ENCODE results near the gene SPAG6. TPM values are rescaled to one million over a fixed set of nuclear protein-coding genes. Genes with fewer than 3 reads are reported as not detected.
A peak's percentile ranks its signal among the peaks of the same experiment; 100 is the strongest.

Gene SPAG6
- total and polyA plus RNA-seq, 2 of the 8 experiments (the other 6 are each of a cell fraction or from before 2014, with no cell fraction given) = 0.14 TPM; not detected in 1

GRCh38 chr10:22341190-22341925 is 3.9 kb upstream of the SPAG6 start:
- Histone ChIP-seq H3K36me3 (ENCODE audit: control insufficient read depth in 2 of 4, insufficient read depth in 4 of 4, low read length in 3 of 4) (no peaks in the 10 kb centered on the region; a peak in 1 of 8 replicates), H3K56ac (replicated peaks; ENCODE audit: insufficient read length, low read depth, low read length) (no peak overlapping the region), H4K8ac (ENCODE audit: extremely low read depth, insufficient read depth, low read length) (no peak overlapping the region), H3K23ac (ENCODE audit: insufficient read length) (no peak overlapping the region), H3K27me3 (replicated peaks in 1 of 4; ENCODE audit: control insufficient read depth in 3 of 4, extremely low read depth in 1 of 4, insufficient read depth in 3 of 4, low read length in 3 of 4) (peaks cover 64 to 100% (median 90%) of the 10 kb centered on the region in 4 experiments), H3K79me1 (ENCODE audit: low read depth, low read length) (no peaks in the 10 kb centered on the region), H3K79me2 (ENCODE audit: control insufficient read depth in 1 of 2, insufficient read depth in 2 of 2, low read length in 2 of 2) (no peaks in the 10 kb centered on the region), H2BK5ac (ENCODE audit: low read depth, low read length) (no peak overlapping the region), H2BK12ac (ENCODE audit: low read depth, low read length) (no peak overlapping the region), H3K4me1 (replicated peaks in 1 of 4; ENCODE audit: control insufficient read depth in 3 of 4, insufficient read depth in 4 of 4, low read length in 3 of 4) (peaks cover 0 to 7% (median 5%) of the 10 kb centered on the region in 4 experiments; a peak in 4 of 7 replicates), H3K9me3 (ENCODE audit: insufficient read depth in 2 of 2, low read depth in 1 of 2, low read length in 1 of 2) (no peaks in the 10 kb centered on the region; a peak in 1 of 4 replicates), H2AFZ (ENCODE audit: low read length) (no peak overlapping the region), H3K4ac (replicated peaks; ENCODE audit: insufficient read length, low read depth, low read length) (no peak overlapping the region), H2AK5ac (ENCODE audit: low read depth, low read length) (no peak overlapping the region), H2BK20ac (ENCODE audit: low read length) (no peak overlapping the region), H3K23me2 (ENCODE audit: low read depth, low read length) (peaks cover 10% of the 10 kb centered on the region; the same call in 1 of the 2 replicates), H3K4me3 (ENCODE audit: extremely low read depth in 1 of 4, insufficient read depth in 2 of 4, low read depth in 3 of 4, low read length in 4 of 4) (peak overlapping the region; percentile 32 to 64 (median 44); a peak in 7 of 8 replicates), H3K4me2 (ENCODE audit: insufficient read depth in 1 of 2, low read depth in 2 of 2, low read length in 2 of 2) (peak overlapping the region; percentile 65 to 68), H3K27ac (ENCODE audit: low read depth, low read length) (no peak overlapping the region), H3K9ac (replicated peaks in 1 of 4; ENCODE audit: extremely low read depth in 1 of 4, low read depth in 3 of 4, low read length in 3 of 4) (no peak overlapping the region), H4K91ac (replicated peaks; ENCODE audit: insufficient read length, low read length) (no peak overlapping the region), H3K18ac (ENCODE audit: extremely low read depth, low read length) (no peak overlapping the region), H4K5ac (ENCODE audit: insufficient read length, low read depth, low read length) (no peak overlapping the region), H2BK15ac (ENCODE audit: low read length) (no peak overlapping the region), H4K20me1 (replicated peaks in 1 of 2; ENCODE audit: control insufficient read depth in 1 of 2, insufficient read depth in 2 of 2, low read length in 2 of 2) (peaks cover 2 to 14% of the 10 kb centered on the region in 2 experiments), H2BK120ac (replicated peaks; ENCODE audit: low read depth, low read length) (no peak overlapping the region), H3K14ac (ENCODE audit: insufficient read length) (no peak overlapping the region)
- FAIRE-seq = no peak
- ChIA-PET POLR2A (ENCODE audit: partially characterized antibody) (no interaction called here), CTCF (ENCODE audit: partially characterized antibody) (interaction anchor here (0.9 kb wide), 1 partner anchor 333 kb away, joined by 3 read pairs; no protein-coding TSS in a partner anchor)
- DNase-seq (ENCODE audit: low read depth in 1 of 2, low spot score in 2 of 2) = no peak
- 3% methylated on average over 23 of the region's 40 CpGs; no CpG with 5 or more reads in 1 of the 2 experiments for WGBS, 2 experiments (ENCODE audit: extremely low coverage in 1 of 2, insufficient coverage in 1 of 2, insufficient read length in 1 of 2, insufficient replicate concordance in 2 of 2, low coverage in 1 of 2, low lambda C conversion rate in 2 of 2, missing lambda C conversion rate in 1 of 2)
- peak; percentile 100 for TF ChIP-seq EZH2 (IDR thresholded peaks at IDR 0.05; ENCODE audit: low read depth, low read length, severe bottlenecking)
- TF ChIP-seq RBBP5 (IDR thresholded peaks at IDR 0.05; ENCODE audit: borderline replicate concordance, low read depth, low read length) = no peak
- no peak for TF ChIP-seq SIN3A (conservative IDR thresholded peaks at IDR 0.05 in 1 of 2, IDR thresholded peaks at IDR 0.05 in 1 of 2; ENCODE audit: low read depth in 1 of 2, low read length in 2 of 2)
- TF ChIP-seq TAF1 (IDR thresholded peaks at IDR 0.05; ENCODE audit: low read depth, low read length) = no peak
- peak; percentile 95 for TF ChIP-seq RNF2 (IDR thresholded peaks at IDR 0.05; ENCODE audit: borderline replicate concordance, low read depth, low read length, missing control alignments, poor library complexity, severe bottlenecking)
- TF ChIP-seq CTCF (IDR thresholded peaks at IDR 0.05; ENCODE audit: control extremely low read depth in 1 of 3, insufficient read depth in 1 of 3, low read depth in 1 of 3, low read length in 3 of 3) = no peak
- TF ChIP-seq BCL11A (IDR thresholded peaks at IDR 0.05; ENCODE audit: low read depth in 2 of 2, low read length in 2 of 2) = no peak
- no peak for TF ChIP-seq ASH2L (IDR thresholded peaks at IDR 0.05; ENCODE audit: low read length)

All from H1 (cell line).